ENCODE measurements around the gene COPS8. TPM values are rescaled to one million over a fixed set of nuclear protein-coding genes. Genes with fewer than 3 reads are reported as not detected.

COPS8 gene
- total RNA-seq, 6 donors from 2014 or later, result 24.1 to 48.3 (median 38.1) TPM

DNA sequence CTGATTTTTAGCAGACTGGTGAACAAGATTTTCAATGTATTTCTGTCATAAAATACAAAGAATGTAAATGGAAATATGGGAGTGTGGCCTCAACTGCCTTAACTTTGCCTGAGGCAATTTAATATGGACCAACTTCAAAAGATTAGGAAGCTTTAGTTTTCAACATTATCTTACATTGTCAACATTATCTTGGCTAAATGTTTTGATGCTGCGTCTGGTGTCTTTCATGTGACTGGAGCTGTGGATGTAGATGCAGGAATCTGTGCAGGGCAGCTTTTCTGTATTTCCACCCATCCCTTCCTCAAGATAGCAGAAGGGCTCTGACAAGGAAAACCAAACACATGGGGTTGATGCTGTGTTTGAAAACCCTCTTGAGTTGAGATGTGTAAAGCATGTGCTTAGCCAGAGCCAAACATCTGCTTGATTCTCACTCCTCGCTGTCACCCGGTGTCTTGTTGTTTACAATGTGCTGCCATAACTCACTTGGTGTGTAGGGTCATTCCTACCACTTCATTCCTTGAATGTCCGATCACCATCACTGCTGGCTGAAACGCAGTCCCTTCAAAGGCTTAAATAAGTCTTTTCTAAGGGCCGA, 33.0 kb downstream of the COPS8 start:
- DNase-seq (no peak), ATAC-seq (ENCODE audit: low FRiP score in 2 of 2) (no peak)
- H3K36me3 ChIP-seq, result no peaks in the 10 kb centered on the region
- H3K27ac ChIP-seq, result no peak overlapping the region
- no peak overlapping the region for H3K4me3 ChIP-seq
- no peaks in the 10 kb centered on the region for H3K9me3 ChIP-seq
- WGBS, 2 donors, result 53 to 61% methylated on average over 6 of the region's 6 CpGs
- H3K27me3 ChIP-seq, result no peaks in the 10 kb centered on the region
- no peaks in the 10 kb centered on the region for H3K4me1 ChIP-seq
- no peak for TF ChIP-seq POLR2A (IDR thresholded peaks at IDR 0.05)
- TF ChIP-seq, protein P1, sequence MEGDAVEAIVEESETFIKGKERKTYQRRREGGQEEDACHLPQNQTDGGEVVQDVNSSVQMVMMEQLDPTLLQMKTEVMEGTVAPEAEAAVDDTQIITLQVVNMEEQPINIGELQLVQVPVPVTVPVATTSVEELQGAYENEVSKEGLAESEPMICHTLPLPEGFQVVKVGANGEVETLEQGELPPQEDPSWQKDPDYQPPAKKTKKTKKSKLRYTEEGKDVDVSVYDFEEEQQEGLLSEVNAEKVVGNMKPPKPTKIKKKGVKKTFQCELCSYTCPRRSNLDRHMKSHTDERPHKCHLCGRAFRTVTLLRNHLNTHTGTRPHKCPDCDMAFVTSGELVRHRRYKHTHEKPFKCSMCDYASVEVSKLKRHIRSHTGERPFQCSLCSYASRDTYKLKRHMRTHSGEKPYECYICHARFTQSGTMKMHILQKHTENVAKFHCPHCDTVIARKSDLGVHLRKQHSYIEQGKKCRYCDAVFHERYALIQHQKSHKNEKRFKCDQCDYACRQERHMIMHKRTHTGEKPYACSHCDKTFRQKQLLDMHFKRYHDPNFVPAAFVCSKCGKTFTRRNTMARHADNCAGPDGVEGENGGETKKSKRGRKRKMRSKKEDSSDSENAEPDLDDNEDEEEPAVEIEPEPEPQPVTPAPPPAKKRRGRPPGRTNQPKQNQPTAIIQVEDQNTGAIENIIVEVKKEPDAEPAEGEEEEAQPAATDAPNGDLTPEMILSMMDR (IDR thresholded peaks at IDR 0.05), result no peak
- no peak for TF ChIP-seq EP300 (IDR thresholded peaks at IDR 0.05)
- no peak for TF ChIP-seq POLR2AphosphoS5 (IDR thresholded peaks at IDR 0.05)

DNA sequence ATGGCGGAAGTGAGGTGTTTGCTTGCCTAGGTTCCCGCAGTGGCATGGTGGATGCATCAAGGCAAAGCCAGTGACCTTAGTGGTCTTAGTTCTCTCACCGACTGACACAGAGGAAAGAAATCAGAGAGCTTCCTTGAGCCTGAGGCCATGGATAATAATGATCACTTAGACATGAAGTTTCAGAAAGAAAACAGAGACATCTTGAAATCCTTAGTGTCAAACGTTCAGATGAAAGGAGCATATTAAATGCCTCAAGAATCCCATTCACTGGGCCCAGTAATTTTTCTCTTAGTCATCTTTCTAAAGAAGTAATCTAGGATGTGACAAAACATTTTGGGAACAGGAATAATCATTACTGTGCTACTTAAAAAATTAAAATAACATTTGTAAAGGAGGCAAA, 35.2 kb downstream of the COPS8 start:
- Histone ChIP-seq H3K4me1 (no peaks in the 10 kb centered on the region), H3K27ac (no peak overlapping the region), H3K36me3 (no peaks in the 10 kb centered on the region), H3K9me3 (no peaks in the 10 kb centered on the region), H3K4me3 (no peak overlapping the region), H3K27me3 (no peaks in the 10 kb centered on the region)
- DNase-seq, result no peak
- 89 to 90% methylated on average over 4 of the region's 4 CpGs for WGBS, 2 donors
- TF ChIP-seq POLR2AphosphoS5 (IDR thresholded peaks at IDR 0.05), result no peak
- TF ChIP-seq POLR2A (IDR thresholded peaks at IDR 0.05), result no peak
- TF ChIP-seq EP300 (IDR thresholded peaks at IDR 0.05), result no peak
- ATAC-seq (ENCODE audit: low FRiP score in 2 of 2), result no peak

DNA sequence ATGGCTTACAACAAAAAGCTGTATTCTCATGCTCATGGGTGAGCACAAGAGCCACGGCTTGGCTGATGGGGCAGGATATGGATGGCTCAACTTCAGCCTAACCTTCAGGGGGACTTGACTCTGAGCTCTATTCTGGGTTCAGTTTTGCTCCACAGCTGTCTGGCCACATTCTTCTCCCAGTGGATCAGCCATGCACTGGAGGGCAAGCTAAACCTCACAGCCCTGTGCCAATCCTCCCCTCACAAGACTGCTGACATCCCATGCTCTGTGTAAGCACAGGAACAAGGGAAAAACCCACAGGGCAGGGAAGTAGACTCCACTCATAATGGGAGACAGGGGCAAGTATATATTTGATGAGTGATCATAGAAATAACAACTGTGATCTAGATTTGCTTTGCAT, 35.6 kb downstream of the COPS8 start:
- 82 to 100% methylated on average over 1 of the region's 1 CpG for WGBS, 2 donors
- DNase-seq (no peak), ATAC-seq (ENCODE audit: low FRiP score in 2 of 2) (no peak)
- no peak overlapping the region for H3K4me3 ChIP-seq
- no peaks in the 10 kb centered on the region for H3K27me3 ChIP-seq
- TF ChIP-seq EP300 (IDR thresholded peaks at IDR 0.05) (no peak), POLR2A (IDR thresholded peaks at IDR 0.05) (no peak), POLR2AphosphoS5 (IDR thresholded peaks at IDR 0.05) (no peak)
- TF ChIP-seq, protein P1 (IDR thresholded peaks at IDR 0.05), result no peak
- no peaks in the 10 kb centered on the region for H3K4me1 ChIP-seq
- no peak overlapping the region for H3K27ac ChIP-seq
- H3K9me3 ChIP-seq, result no peaks in the 10 kb centered on the region
- no peaks in the 10 kb centered on the region for H3K36me3 ChIP-seq

DNA sequence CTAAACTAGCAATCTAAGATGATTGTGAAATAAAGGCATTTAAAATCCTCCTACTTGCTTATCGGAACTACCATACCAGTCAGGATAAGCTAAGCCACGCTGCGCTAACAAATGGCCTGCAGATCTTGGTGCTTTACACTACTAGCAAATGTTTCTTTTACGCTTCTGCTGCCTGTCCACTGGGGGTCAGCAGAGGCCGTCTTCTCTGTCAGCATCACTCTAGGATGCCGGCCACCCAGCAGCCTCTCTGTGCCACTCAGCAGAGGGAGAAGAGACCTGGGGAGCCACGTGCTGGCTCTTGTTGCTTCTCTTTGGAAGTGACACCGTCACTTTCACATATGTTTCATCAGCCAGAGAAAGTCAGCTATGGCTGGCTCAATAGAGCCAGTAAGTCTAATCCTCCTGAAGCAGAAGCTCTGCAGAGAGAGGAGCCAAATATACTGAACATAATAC, 36.6 kb downstream of the COPS8 start:
- Histone ChIP-seq H3K27ac (no peak overlapping the region), H3K9me3 (no peaks in the 10 kb centered on the region), H3K36me3 (no peaks in the 10 kb centered on the region), H3K27me3 (no peaks in the 10 kb centered on the region), H3K4me1 (no peaks in the 10 kb centered on the region), H3K4me3 (no peak overlapping the region)
- TF ChIP-seq, protein P1 (IDR thresholded peaks at IDR 0.05), result peak; percentile 41 to 73 (median 59)
- TF ChIP-seq POLR2AphosphoS5 (IDR thresholded peaks at IDR 0.05), result no peak
- no peak for TF ChIP-seq POLR2A (IDR thresholded peaks at IDR 0.05)
- no peak for TF ChIP-seq EP300 (IDR thresholded peaks at IDR 0.05)
- peak; percentile 79 to 83 for ATAC-seq (ENCODE audit: low FRiP score in 2 of 2)
- DNase-seq, result peak in 1 of 2 donors; percentile 62
- 57 to 62% methylated on average over 8 of the region's 8 CpGs for WGBS, 2 donors

DNA sequence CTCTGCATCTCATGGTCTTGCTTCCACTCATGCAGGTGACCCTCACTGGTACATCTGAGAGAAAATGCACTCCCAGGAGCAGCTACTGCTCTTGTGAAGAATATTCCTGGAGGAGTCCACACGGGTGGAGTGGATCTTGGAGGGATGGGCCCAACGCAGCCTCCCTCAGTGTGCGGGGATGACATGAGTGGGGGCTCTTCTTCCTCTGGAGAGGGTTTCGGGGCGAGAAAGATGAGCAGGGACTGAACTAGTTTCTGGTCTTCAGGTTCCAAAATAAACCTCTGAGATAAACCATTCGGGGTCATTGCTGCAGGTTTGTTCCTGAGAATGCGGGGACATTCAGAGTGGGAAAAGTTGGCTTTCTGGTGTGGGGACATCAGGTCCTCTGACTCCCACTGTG, 39.1 kb downstream of the COPS8 start:
- H3K27ac ChIP-seq, result no peak overlapping the region
- H3K36me3 ChIP-seq, result no peaks in the 10 kb centered on the region

More for the DNA sequence above, 39.1 kb downstream of the COPS8 start:
- Histone ChIP-seq H3K4me3 (no peak overlapping the region), H3K27me3 (no peaks in the 10 kb centered on the region), H3K4me1 (peaks cover 4 to 11% (median 7%) of the 10 kb centered on the region in 4 donors), H3K9me3 (no peaks in the 10 kb centered on the region)
- no peak for DNase-seq
- ATAC-seq (ENCODE audit: low FRiP score in 2 of 2), result no peak
- no peak for TF ChIP-seq EP300 (IDR thresholded peaks at IDR 0.05)
- TF ChIP-seq POLR2A (IDR thresholded peaks at IDR 0.05), result no peak
- no peak for TF ChIP-seq POLR2AphosphoS5 (IDR thresholded peaks at IDR 0.05)
- TF ChIP-seq, protein P1 (IDR thresholded peaks at IDR 0.05), result no peak
- WGBS, 2 donors, result 95 to 96% methylated on average over 7 of the region's 7 CpGs

Data from upper lobe of left lung (tissue), 6 donors.